ENCODE measurements around the gene CCNA1. TPM values are rescaled to one million over a fixed set of nuclear protein-coding genes. Genes with fewer than 3 reads are reported as not detected.

CCNA1 gene
- total RNA-seq, 2 experiments from 2014 or later: 0.62 to 0.87 TPM

GRCh38 chr13:36430247-36431203 lies 1.8 kb upstream of the CCNA1 start:
- Mint-ChIP-seq H3K4me3 (peak overlapping the region; percentile 10), H3K27me3 (peaks cover 49% of the 10 kb centered on the region), H3K27ac (no peak overlapping the region), H3K36me3 (no peaks in the 10 kb centered on the region), H3K4me1 (ENCODE audit: low read depth) (peaks cover 8% of the 10 kb centered on the region), H3K9me3 (peaks cover 6% of the 10 kb centered on the region)
- intact Hi-C loops (cut with micrococcal nuclease): no loop called here
- ChIA-PET CTCF (no interaction called here), POLR2A (no interaction called here)
- no peak for DNase-seq

- peak; percentile 29 for DNase-seq
- intact Hi-C loops (cut with micrococcal nuclease): loop anchor here (1.0 kb wide), 1 partner anchor 13 kb away; no protein-coding TSS in a partner anchor
- POLR2A ChIA-PET: no interaction called here
- Mint-ChIP-seq H3K27me3 (peaks cover 46% of the 10 kb centered on the region), H3K9me3 (peaks cover 2% of the 10 kb centered on the region), H3K36me3 (no peaks in the 10 kb centered on the region), H3K27ac (no peak overlapping the region), H3K4me1 (ENCODE audit: low read depth) (peaks cover 8% of the 10 kb centered on the region), H3K4me3 (peak overlapping the region; percentile 16)
- CTCF ChIA-PET: no interaction called here
Measured at GRCh38 chr13:36431204-36432105, 840 bp upstream of the CCNA1 start.

GRCh38 chr13:36436811-36437210 lies 4.5 kb downstream of the CCNA1 start:
- Mint-ChIP-seq H3K27me3 (peaks cover 31% of the 10 kb centered on the region), H3K4me3 (no peak overlapping the region), H3K36me3 (no peaks in the 10 kb centered on the region), H3K4me1 (ENCODE audit: low read depth) (peaks cover 17% of the 10 kb centered on the region), H3K9me3 (no peaks in the 10 kb centered on the region), H3K27ac (no peak overlapping the region)
- POLR2A ChIA-PET: no interaction called here
- CTCF ChIA-PET: interaction anchor here (0.6 kb wide), 2 partner anchors 381 to 618 kb away, joined by 4 to 5 read pairs; no protein-coding TSS in a partner anchor
- intact Hi-C loops (cut with micrococcal nuclease): no loop called here
- DNase-seq: no peak

GRCh38 chr13:36438594-36439483 lies 6.5 kb downstream of the CCNA1 start:
- CTCF ChIA-PET: interaction anchor here (0.5 kb wide), 1 partner anchor 211 kb away, joined by 4 read pairs; no protein-coding TSS in a partner anchor
- H3K9me3 Mint-ChIP-seq: no peaks in the 10 kb centered on the region
- H3K4me1 Mint-ChIP-seq (ENCODE audit: low read depth): peaks cover 11% of the 10 kb centered on the region
- H3K27me3 Mint-ChIP-seq: peaks cover 16% of the 10 kb centered on the region
- no peak overlapping the region for H3K4me3 Mint-ChIP-seq
- no peak for DNase-seq
- H3K27ac Mint-ChIP-seq: no peak overlapping the region
- POLR2A ChIA-PET: no interaction called here
- intact Hi-C loops (cut with micrococcal nuclease): no loop called here
- H3K36me3 Mint-ChIP-seq: no peaks in the 10 kb centered on the region

- DNase-seq: no peak
- Mint-ChIP-seq H3K27ac (no peak overlapping the region), H3K9me3 (no peaks in the 10 kb centered on the region), H3K36me3 (no peaks in the 10 kb centered on the region), H3K27me3 (peaks cover 7% of the 10 kb centered on the region), H3K4me3 (no peak overlapping the region), H3K4me1 (ENCODE audit: low read depth) (no peaks in the 10 kb centered on the region)
- ChIA-PET POLR2A (no interaction called here), CTCF (no interaction called here)
- intact Hi-C loops (cut with micrococcal nuclease): no loop called here
Measured at GRCh38 chr13:36445278-36445677, 13.0 kb downstream of the CCNA1 start.

GRCh38 chr13:36445891-36446351 lies 13.6 kb downstream of the CCNA1 start:
- Mint-ChIP-seq H3K4me1 (ENCODE audit: low read depth) (no peaks in the 10 kb centered on the region), H3K9me3 (no peaks in the 10 kb centered on the region), H3K27me3 (peaks cover 7% of the 10 kb centered on the region), H3K4me3 (no peak overlapping the region), H3K27ac (no peak overlapping the region), H3K36me3 (no peaks in the 10 kb centered on the region)
- POLR2A ChIA-PET: no interaction called here
- DNase-seq: no peak
- CTCF ChIA-PET: no interaction called here
- intact Hi-C loops (cut with micrococcal nuclease): no loop called here

GRCh38 chr13:36447501-36447900 lies 15.2 kb downstream of the CCNA1 start:
- intact Hi-C loops (cut with micrococcal nuclease): no loop called here
- Mint-ChIP-seq H3K4me1 (ENCODE audit: low read depth) (no peaks in the 10 kb centered on the region), H3K9me3 (no peaks in the 10 kb centered on the region), H3K27ac (no peak overlapping the region), H3K4me3 (no peak overlapping the region), H3K36me3 (no peaks in the 10 kb centered on the region), H3K27me3 (peaks cover 7% of the 10 kb centered on the region)
- ChIA-PET CTCF (no interaction called here), POLR2A (no interaction called here)
- DNase-seq: no peak

GRCh38 chr13:36450534-36450933 lies 18.2 kb downstream of the CCNA1 start:
- Mint-ChIP-seq H3K4me1 (ENCODE audit: low read depth) (no peaks in the 10 kb centered on the region), H3K4me3 (no peak overlapping the region), H3K36me3 (no peaks in the 10 kb centered on the region), H3K9me3 (no peaks in the 10 kb centered on the region), H3K27me3 (peaks cover 7% of the 10 kb centered on the region), H3K27ac (no peak overlapping the region)
- ChIA-PET POLR2A (no interaction called here), CTCF (no interaction called here)
- no peak for DNase-seq
- intact Hi-C loops (cut with micrococcal nuclease): no loop called here

- Mint-ChIP-seq H3K36me3 (no peaks in the 10 kb centered on the region), H3K4me3 (no peak overlapping the region), H3K4me1 (ENCODE audit: low read depth) (no peaks in the 10 kb centered on the region), H3K27me3 (peaks cover 3% of the 10 kb centered on the region), H3K27ac (no peak overlapping the region), H3K9me3 (no peaks in the 10 kb centered on the region)
- ChIA-PET CTCF (interaction anchor here (1.4 kb wide), 1 partner anchor 282 kb away, joined by 7 read pairs; no protein-coding TSS in a partner anchor), POLR2A (no interaction called here)
- intact Hi-C loops (cut with micrococcal nuclease): loop anchor here (1.0 kb wide), 1 partner anchor 283 kb away; no protein-coding TSS in a partner anchor
- no peak for DNase-seq
Measured at GRCh38 chr13:36453516-36453915, 21.2 kb downstream of the CCNA1 start.

GRCh38 chr13:36454121-36454520 lies 21.8 kb downstream of the CCNA1 start:
- no peaks in the 10 kb centered on the region for H3K4me1 Mint-ChIP-seq (ENCODE audit: low read depth)
- peaks cover 3% of the 10 kb centered on the region for H3K27me3 Mint-ChIP-seq
- DNase-seq: no peak
- no peak overlapping the region for H3K27ac Mint-ChIP-seq
- ChIA-PET POLR2A (no interaction called here), CTCF (interaction anchor here (1.4 kb wide), 1 partner anchor 282 kb away, joined by 7 read pairs; no protein-coding TSS in a partner anchor)
- no peak overlapping the region for H3K4me3 Mint-ChIP-seq
- H3K36me3 Mint-ChIP-seq: no peaks in the 10 kb centered on the region
- intact Hi-C loops (cut with micrococcal nuclease): no loop called here
- H3K9me3 Mint-ChIP-seq: no peaks in the 10 kb centered on the region

GRCh38 chr13:36454987-36455386 lies 22.7 kb downstream of the CCNA1 start:
- POLR2A ChIA-PET: no interaction called here
- H3K27me3 Mint-ChIP-seq: peaks cover 3% of the 10 kb centered on the region
- CTCF ChIA-PET: no interaction called here
- intact Hi-C loops (cut with micrococcal nuclease): no loop called here
- no peaks in the 10 kb centered on the region for H3K36me3 Mint-ChIP-seq
- H3K9me3 Mint-ChIP-seq: no peaks in the 10 kb centered on the region
- no peaks in the 10 kb centered on the region for H3K4me1 Mint-ChIP-seq (ENCODE audit: low read depth)
- no peak for DNase-seq
- no peak overlapping the region for H3K27ac Mint-ChIP-seq
- no peak overlapping the region for H3K4me3 Mint-ChIP-seq
